SKM-1 treated with dmso at 0.1 percent for 144 hours (cell line): ENCODE data around the gene HOMER2.
"Not testable (repeated sequence)": the region's sequence is repeated elsewhere in the genome, so short reads cannot be mapped to it uniquely, and the experiment has no call there.

Experiments
- DNase-seq: peaks from one replicate; lab custom pipeline; 2025; ENCODE audit not compliant: unreplicated experiment; lab: John Stamatoyannopoulos, UW

HOMER2 gene

DNA sequence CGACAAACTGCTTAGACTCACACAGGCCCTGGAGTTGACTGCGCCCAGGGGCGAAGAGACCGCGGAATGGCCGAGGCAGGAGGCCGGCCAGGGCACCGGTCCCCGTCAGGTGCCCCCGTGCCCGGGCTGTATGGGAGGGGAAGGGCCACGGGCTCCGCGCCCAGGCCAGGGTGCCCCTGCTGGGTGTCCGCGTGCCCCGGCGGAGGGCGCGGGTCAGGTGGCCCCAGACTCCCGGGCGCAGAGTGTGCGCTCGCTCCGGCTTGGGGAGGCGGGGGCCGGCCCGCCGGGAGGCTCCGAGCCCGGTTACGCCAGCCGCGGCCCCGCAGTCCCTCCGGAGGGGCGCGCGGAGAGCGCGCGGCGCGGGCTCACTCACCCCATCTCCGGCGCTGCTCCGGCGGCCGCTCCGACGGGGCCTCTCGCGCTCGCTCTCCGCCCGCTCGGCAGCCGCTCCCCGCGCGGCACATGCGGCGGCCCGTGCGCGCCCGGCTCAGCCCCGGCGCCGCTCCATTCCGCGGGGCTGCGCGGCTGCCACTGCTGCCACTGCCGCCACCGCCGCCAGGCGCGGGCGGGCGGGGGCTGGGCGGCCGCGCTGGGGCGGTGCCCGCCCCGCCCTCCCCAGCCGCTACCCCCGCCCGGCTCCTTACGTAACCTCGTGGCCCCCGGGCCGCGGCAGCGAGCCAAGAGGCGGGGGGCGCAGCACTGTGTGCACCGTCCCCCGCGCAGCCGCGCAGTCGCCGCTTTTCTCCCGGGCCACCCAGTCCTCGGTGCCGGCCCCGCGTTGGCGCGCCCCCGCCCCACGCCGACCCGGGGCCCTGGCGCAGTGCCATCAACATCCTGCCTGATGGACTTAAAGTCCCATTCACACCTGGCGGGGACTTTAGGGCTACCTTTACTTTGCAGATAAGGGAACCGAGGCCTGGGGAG lies at the start of gene HOMER2:
Gene HOMER2 (minus strand): TSS at position 563 of the 924 bp plus-strand sequence. CDS start 185 bp downstream, at position 378.
- no peak for DNase-seq

GRCh38 chr15:83000672-83001031 lies 48.1 kb upstream of the HOMER2 start:
- DNase-seq: not testable (repeated sequence)

- DNase-seq: peak; percentile 11
Measured at GRCh38 chr15:82999905-83000671, 47.6 kb upstream of the HOMER2 start.

DNA sequence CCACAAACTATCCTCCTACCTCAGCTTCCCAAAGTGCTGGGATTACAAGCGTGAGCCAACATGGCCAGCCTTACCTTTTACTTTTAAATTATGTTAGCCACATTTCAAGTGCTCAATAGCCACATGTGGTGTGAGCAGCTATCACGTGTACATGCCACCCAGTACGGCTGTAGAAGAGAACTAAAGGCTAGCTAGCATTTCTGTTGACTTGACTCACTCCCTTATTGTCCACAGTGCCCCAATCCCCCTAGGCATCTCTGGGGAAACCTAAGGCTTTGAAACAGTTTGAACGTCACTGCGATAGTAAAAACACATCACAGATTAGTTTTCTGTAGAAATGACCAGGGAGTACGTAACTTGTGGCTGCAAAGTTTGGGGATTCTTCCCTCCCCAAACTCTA lies 46.9 kb upstream of the HOMER2 start:
- no peak for DNase-seq

- DNase-seq: no peak
Measured at GRCh38 chr15:82995938-82996337, 43.4 kb upstream of the HOMER2 start.

GRCh38 chr15:82995076-82995475 lies 42.6 kb upstream of the HOMER2 start:
- DNase-seq: no peak

DNA sequence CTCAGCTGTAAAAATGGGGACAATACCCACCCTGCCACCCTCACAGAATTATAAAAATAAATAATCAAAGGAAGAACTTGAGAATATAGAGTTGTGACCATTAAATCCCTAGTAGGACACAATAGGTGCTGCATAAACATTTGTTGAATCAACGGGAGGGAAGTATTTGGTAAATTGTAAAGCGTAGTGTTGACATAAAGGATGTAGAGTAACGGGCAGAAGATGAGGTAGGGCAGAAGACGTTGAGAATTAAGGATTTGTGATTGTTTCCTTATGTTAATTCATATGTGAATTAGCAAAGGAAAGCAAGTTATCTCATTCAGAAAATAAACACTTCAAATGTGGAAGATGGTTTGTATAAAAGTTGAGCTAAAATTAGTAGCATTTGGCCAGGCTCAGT lies 40.6 kb upstream of the HOMER2 start:
- DNase-seq: no peak

- no peak for DNase-seq
Measured at GRCh38 chr15:82992436-82992998, 40.0 kb upstream of the HOMER2 start.

DNA sequence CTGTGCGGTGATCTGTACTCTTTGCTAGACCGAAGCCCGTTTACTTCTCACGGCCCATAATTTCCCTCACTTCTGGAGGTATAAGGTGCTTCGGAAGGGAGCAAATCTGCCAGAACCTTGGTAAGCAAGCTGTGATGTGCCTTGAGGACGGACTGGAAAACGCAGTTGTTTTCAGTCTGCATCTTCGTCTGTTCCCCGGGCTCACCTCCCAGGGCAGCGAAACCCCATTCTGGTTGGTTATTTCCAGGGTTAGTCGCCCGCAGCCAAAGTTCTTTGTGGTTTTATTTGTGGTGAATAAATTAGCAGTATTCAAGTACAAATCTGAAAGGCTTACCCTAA lies 33.9 kb upstream of the HOMER2 start:
- no peak for DNase-seq

GRCh38 chr15:82985688-82986441 lies 33.3 kb upstream of the HOMER2 start, which contains the start of gene RAMAC:
Gene RAMAC, plus strand, starts transcription at chr15:82986210. Its CDS starts 2,809 bp downstream, at chr15:82989019.
- peak; percentile 95 for DNase-seq

DNA sequence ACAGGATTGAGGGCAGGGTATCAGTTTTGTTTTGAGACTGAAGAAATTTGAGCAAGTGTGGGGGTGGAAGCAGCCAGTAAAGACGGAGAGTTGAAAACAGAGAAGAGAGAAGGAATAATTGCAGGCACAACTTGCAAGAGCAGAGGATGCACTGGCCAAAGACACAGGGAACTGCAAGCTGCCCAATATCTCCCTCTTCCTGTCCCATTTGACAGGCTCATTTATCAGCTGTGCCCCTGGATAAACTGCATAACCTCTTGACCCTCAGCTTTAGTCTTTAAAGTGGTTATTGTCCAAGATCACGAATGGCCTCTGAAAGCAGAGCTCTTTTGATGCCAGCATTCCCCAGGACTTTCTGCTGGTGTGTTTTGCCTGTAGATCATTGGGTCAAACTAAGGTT lies 28.5 kb upstream of the HOMER2 start:
- DNase-seq: no peak

DNA sequence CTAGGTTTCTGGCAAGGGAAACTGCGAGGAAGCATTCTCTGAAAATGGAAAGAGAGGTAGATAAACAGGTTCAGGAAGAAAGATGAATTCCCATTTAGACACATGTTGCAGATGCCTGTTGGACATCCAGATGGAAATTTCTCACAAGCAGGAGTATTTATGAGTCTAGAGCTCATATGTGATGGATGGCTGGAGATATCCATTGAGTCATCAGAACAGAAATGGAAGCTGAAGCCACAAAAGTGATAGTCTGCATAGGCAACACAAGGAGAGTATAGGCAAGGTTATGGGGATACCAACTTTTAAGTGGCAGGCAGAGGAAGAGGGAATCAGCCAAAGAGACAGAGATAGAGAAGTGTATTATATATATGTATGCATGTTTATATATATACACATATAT lies 27.2 kb upstream of the HOMER2 start:
- DNase-seq: no peak

- DNase-seq: no peak
Measured at GRCh38 chr15:82978438-82978837, 25.9 kb upstream of the HOMER2 start.

DNA sequence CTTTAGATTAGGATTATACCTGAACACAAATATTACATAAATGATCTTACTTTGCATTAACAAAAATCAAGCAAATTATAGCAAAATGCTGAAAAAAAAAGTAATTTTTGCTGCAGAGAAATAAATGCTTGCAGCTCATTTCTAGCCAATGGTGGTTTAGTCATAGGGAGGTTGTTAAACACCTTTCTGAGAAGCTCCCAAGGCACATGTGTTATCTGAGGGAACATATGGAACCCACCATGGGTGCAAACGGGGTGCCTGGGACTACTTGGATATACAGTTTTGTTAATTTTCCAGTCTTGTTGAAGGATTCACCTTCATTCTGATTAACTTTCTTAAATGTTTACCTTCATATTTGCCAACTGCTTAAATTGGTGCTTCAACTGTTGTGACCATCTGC lies 24.6 kb upstream of the HOMER2 start:
- no peak for DNase-seq

GRCh38 chr15:82972990-82973389 lies 20.5 kb upstream of the HOMER2 start:
- DNase-seq: no peak

- DNase-seq: no peak
Measured at GRCh38 chr15:82971218-82971984, 18.9 kb upstream of the HOMER2 start.

GRCh38 chr15:82970696-82971095 lies 18.2 kb upstream of the HOMER2 start:
- no peak for DNase-seq

DNA sequence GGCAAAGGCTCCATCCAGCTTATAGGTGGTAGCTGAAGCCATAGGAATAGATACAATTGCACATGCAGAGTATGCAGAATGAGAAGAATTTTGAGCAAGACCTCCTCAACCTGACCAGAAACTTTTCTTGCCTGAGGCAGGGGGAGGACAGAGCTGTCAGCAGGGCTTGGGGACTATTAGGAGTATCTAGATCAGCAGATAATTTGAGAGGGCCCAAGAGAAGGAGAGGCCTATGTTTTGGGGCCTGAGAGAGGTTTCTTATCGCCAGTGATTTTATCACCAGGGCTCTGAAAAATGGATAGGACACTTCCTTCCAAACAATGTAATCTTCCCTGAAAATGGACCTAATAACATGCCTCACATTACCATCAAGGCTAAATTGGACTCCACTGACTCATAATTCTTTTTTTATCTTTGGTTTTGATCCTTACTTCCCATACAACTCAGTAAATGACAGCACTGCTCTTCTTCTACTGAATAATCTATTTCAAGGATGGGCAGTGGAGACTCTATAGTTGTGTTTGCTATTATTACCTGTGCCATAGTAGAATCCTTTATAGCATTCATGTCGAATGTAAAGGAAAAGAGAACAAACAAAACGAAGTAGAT lies 17.7 kb upstream of the HOMER2 start:
- DNase-seq: no peak

- DNase-seq: no peak
Measured at GRCh38 chr15:82969353-82969752, 16.8 kb upstream of the HOMER2 start.

GRCh38 chr15:82968066-82968465 lies 15.5 kb upstream of the HOMER2 start:
- peak; percentile 6 for DNase-seq
